ENCODE results near the gene BBS4.
A peak's percentile ranks its signal among the peaks of the same experiment; 100 is the strongest.

BBS4 gene

GRCh38 chr15:72737061-72737460 lies 51.1 kb downstream of the BBS4 start:
- H3K4me1 ChIP-seq (ENCODE audit: control insufficient read depth, low read length): peaks cover 11% of the 10 kb centered on the region
- peaks cover 52% of the 10 kb centered on the region for H3K36me3 ChIP-seq (ENCODE audit: control insufficient read depth, low read length)
- no peaks in the 10 kb centered on the region for H3K27me3 ChIP-seq (ENCODE audit: control insufficient read depth, low read length)
- no peaks in the 10 kb centered on the region for H4K20me1 ChIP-seq (ENCODE audit: control insufficient read depth, insufficient read depth, low read depth, low read length)
- H3F3A ChIP-seq (ENCODE audit: control insufficient read depth, insufficient read depth): no peaks in the 10 kb centered on the region
- no peaks in the 10 kb centered on the region for H3K79me2 ChIP-seq (ENCODE audit: control insufficient read depth, low read length)
- H3K9me2 ChIP-seq (replicated peaks; ENCODE audit: control insufficient read depth, low read length): no peaks in the 10 kb centered on the region
- no peak overlapping the region for H3K4me2 ChIP-seq (ENCODE audit: low read length)
- H3K9me3 ChIP-seq (ENCODE audit: control insufficient read depth, insufficient read depth, low read length): no peaks in the 10 kb centered on the region
- no peak overlapping the region for H3K27ac ChIP-seq (ENCODE audit: low read depth, low read length)
- TF ChIP-seq CTCF (IDR thresholded peaks at IDR 0.05; ENCODE audit: low read depth, low read length, poor library complexity, severe bottlenecking): no peak
- TF ChIP-seq EZH2phosphoT487 (IDR thresholded peaks at IDR 0.05; ENCODE audit: borderline replicate concordance, low read length): no peak
- H3K4me3 ChIP-seq (ENCODE audit: low read length): no peak overlapping the region

GRCh38 chr15:72737723-72738122 lies 51.7 kb downstream of the BBS4 start:
- H3F3A ChIP-seq (ENCODE audit: control insufficient read depth, insufficient read depth): no peaks in the 10 kb centered on the region
- no peak overlapping the region for H3K4me3 ChIP-seq (ENCODE audit: low read length)
- no peak overlapping the region for H3K4me2 ChIP-seq (ENCODE audit: low read length)
- H3K79me2 ChIP-seq (ENCODE audit: control insufficient read depth, low read length): no peaks in the 10 kb centered on the region
- no peaks in the 10 kb centered on the region for H3K9me3 ChIP-seq (ENCODE audit: control insufficient read depth, insufficient read depth, low read length)
- H3K27me3 ChIP-seq (ENCODE audit: control insufficient read depth, low read length): no peaks in the 10 kb centered on the region
- TF ChIP-seq EZH2phosphoT487 (IDR thresholded peaks at IDR 0.05; ENCODE audit: borderline replicate concordance, low read length) (no peak), CTCF (IDR thresholded peaks at IDR 0.05; ENCODE audit: low read depth, low read length, poor library complexity, severe bottlenecking) (no peak)
- H3K27ac ChIP-seq (ENCODE audit: low read depth, low read length): no peak overlapping the region
- no peaks in the 10 kb centered on the region for H4K20me1 ChIP-seq (ENCODE audit: control insufficient read depth, insufficient read depth, low read depth, low read length)
- H3K9me2 ChIP-seq (replicated peaks; ENCODE audit: control insufficient read depth, low read length): no peaks in the 10 kb centered on the region
- peaks cover 11% of the 10 kb centered on the region for H3K4me1 ChIP-seq (ENCODE audit: control insufficient read depth, low read length)
- peaks cover 52% of the 10 kb centered on the region for H3K36me3 ChIP-seq (ENCODE audit: control insufficient read depth, low read length)

GRCh38 chr15:72740219-72740618 lies 54.2 kb downstream of the BBS4 start:
- H3F3A ChIP-seq (ENCODE audit: control insufficient read depth, insufficient read depth): no peaks in the 10 kb centered on the region
- no peaks in the 10 kb centered on the region for H3K79me2 ChIP-seq (ENCODE audit: control insufficient read depth, low read length)
- H4K20me1 ChIP-seq (ENCODE audit: control insufficient read depth, insufficient read depth, low read depth, low read length): no peaks in the 10 kb centered on the region
- no peaks in the 10 kb centered on the region for H3K9me3 ChIP-seq (ENCODE audit: control insufficient read depth, insufficient read depth, low read length)
- H3K27me3 ChIP-seq (ENCODE audit: control insufficient read depth, low read length): no peaks in the 10 kb centered on the region
- 0 out of 2 replicates have a peak overlapping the region, but pooled peaks have one; percentile 10 for H3K4me2 ChIP-seq (ENCODE audit: low read length)
- H3K4me3 ChIP-seq (ENCODE audit: low read length): no peak overlapping the region
- no peaks in the 10 kb centered on the region for H3K9me2 ChIP-seq (replicated peaks; ENCODE audit: control insufficient read depth, low read length)
- H3K4me1 ChIP-seq (ENCODE audit: control insufficient read depth, low read length): peaks cover 11% of the 10 kb centered on the region
- no peak overlapping the region for H3K27ac ChIP-seq (ENCODE audit: low read depth, low read length)
- H3K36me3 ChIP-seq (ENCODE audit: control insufficient read depth, low read length): peaks cover 51% of the 10 kb centered on the region
- TF ChIP-seq CTCF (IDR thresholded peaks at IDR 0.05; ENCODE audit: low read depth, low read length, poor library complexity, severe bottlenecking): no peak

- H3F3A ChIP-seq (ENCODE audit: control insufficient read depth, insufficient read depth): no peaks in the 10 kb centered on the region
- no peak overlapping the region for H3K4me2 ChIP-seq (ENCODE audit: low read length)
- no peaks in the 10 kb centered on the region for H3K9me2 ChIP-seq (replicated peaks; ENCODE audit: control insufficient read depth, low read length)
- peaks cover 50% of the 10 kb centered on the region for H3K36me3 ChIP-seq (ENCODE audit: control insufficient read depth, low read length)
- no peaks in the 10 kb centered on the region for H3K9me3 ChIP-seq (ENCODE audit: control insufficient read depth, insufficient read depth, low read length)
- no peak overlapping the region for H3K4me3 ChIP-seq (ENCODE audit: low read length)
- H3K27ac ChIP-seq (ENCODE audit: low read depth, low read length): no peak overlapping the region
- no peaks in the 10 kb centered on the region for H3K4me1 ChIP-seq (ENCODE audit: control insufficient read depth, low read length)
- TF ChIP-seq EZH2phosphoT487 (IDR thresholded peaks at IDR 0.05; ENCODE audit: borderline replicate concordance, low read length): no peak
- H4K20me1 ChIP-seq (ENCODE audit: control insufficient read depth, insufficient read depth, low read depth, low read length): no peaks in the 10 kb centered on the region
- H3K27me3 ChIP-seq (ENCODE audit: control insufficient read depth, low read length): no peaks in the 10 kb centered on the region
- no peaks in the 10 kb centered on the region for H3K79me2 ChIP-seq (ENCODE audit: control insufficient read depth, low read length)
Measured at GRCh38 chr15:72749700-72750099, 63.7 kb downstream of the BBS4 start.

All from DOHH2 (cell line).